GM12892 (cell line): ENCODE measurements around the gene SEL1L.

Source experiments
- POLR2A ChIP-seq: IDR thresholded peaks from 2 replicates; pipeline ENCODE4 v1.6.1; 2011; ENCODE audit warnings: low read depth, low read length, control low read depth
- POLR2AphosphoS5 ChIP-seq: IDR thresholded peaks from 2 replicates; pipeline ENCODE4 v1.6.1; 2011; ENCODE audit warnings: low read depth, low read length, control low read depth

GRCh38 chr14:81517798-81518398, 15.8 kb downstream of the SEL1L start:
- TF ChIP-seq POLR2A = no peak
- TF ChIP-seq POLR2AphosphoS5 = no peak
